ENCODE results near the gene TIAM2. TPM values are rescaled to one million over a fixed set of nuclear protein-coding genes. Genes with fewer than 3 reads are reported as not detected.

TIAM2 gene
- total RNA-seq, 1 experiment from 2014 or later, result 1.9 TPM

GRCh38 chr6:155023717-155024116 is 28.6 kb downstream of the TIAM2 start:
- DNase-seq (ENCODE audit: low read depth), result no peak

- no peak for DNase-seq (ENCODE audit: low read depth)
These were observed 29.4 kb downstream of the TIAM2 start for GRCh38 chr6:155024391-155025027.

GRCh38 chr6:155026022-155026705 is 31.0 kb downstream of the TIAM2 start:
- peak; percentile 95 for DNase-seq (ENCODE audit: low read depth)

- no peak for DNase-seq (ENCODE audit: low read depth)
These were observed 31.6 kb downstream of the TIAM2 start for GRCh38 chr6:155026706-155027045.

- no peak for DNase-seq (ENCODE audit: low read depth)
These were observed 35.1 kb downstream of the TIAM2 start for GRCh38 chr6:155030148-155030720.

- DNase-seq (ENCODE audit: low read depth), result no peak
These were observed 36.0 kb downstream of the TIAM2 start for GRCh38 chr6:155031091-155031490.

GRCh38 chr6:155033021-155033791 is 38.1 kb downstream of the TIAM2 start:
- no peak for DNase-seq (ENCODE audit: low read depth)

- no peak for DNase-seq (ENCODE audit: low read depth)
These were observed 41.8 kb downstream of the TIAM2 start for GRCh38 chr6:155036907-155037306.

GRCh38 chr6:155038104-155038503 is 43.0 kb downstream of the TIAM2 start:
- no peak for DNase-seq (ENCODE audit: low read depth)

- no peak for DNase-seq (ENCODE audit: low read depth)
These were observed 43.4 kb downstream of the TIAM2 start for GRCh38 chr6:155038527-155038926.

- no peak for DNase-seq (ENCODE audit: low read depth)
These were observed 44.5 kb downstream of the TIAM2 start for GRCh38 chr6:155039618-155040017.

GRCh38 chr6:155040154-155040553 is 45.0 kb downstream of the TIAM2 start:
- no peak for DNase-seq (ENCODE audit: low read depth)

GRCh38 chr6:155040901-155041650 is 46.0 kb downstream of the TIAM2 start:
- no peak for DNase-seq (ENCODE audit: low read depth)

- no peak for DNase-seq (ENCODE audit: low read depth)
These were observed 46.7 kb downstream of the TIAM2 start for GRCh38 chr6:155041741-155042279.

GRCh38 chr6:155042983-155043382 is 47.9 kb downstream of the TIAM2 start:
- no peak for DNase-seq (ENCODE audit: low read depth)

- DNase-seq (ENCODE audit: low read depth), result no peak
These were observed 50.7 kb downstream of the TIAM2 start for GRCh38 chr6:155045561-155046404.

- no peak for DNase-seq (ENCODE audit: low read depth)
These were observed 52.4 kb downstream of the TIAM2 start for GRCh38 chr6:155047523-155047922.

GRCh38 chr6:155050311-155050710 is 55.2 kb downstream of the TIAM2 start:
- DNase-seq (ENCODE audit: low read depth), result peak; percentile 87

- no peak for DNase-seq (ENCODE audit: low read depth)
These were observed 59.6 kb downstream of the TIAM2 start for GRCh38 chr6:155054491-155055250.

Data from HT1080 (cell line).